IMR-90 (cell line): ENCODE measurements around the gene DISC1. TPM values are rescaled to one million over a fixed set of nuclear protein-coding genes. Genes with fewer than 3 reads are reported as not detected.

Experiments
- ATAC-seq: fragments of 200-7000 bp; cut with Tn5 transposase; 2 replicates; pipeline ENCODE4 v1.9.1; 2020; ENCODE audit warnings: low read depth, mild to moderate bottlenecking, moderate library complexity
- BruUV-seq: library from RNA; stranded (reverse); fragments of 400-500 nt; replicated peaks from 2 replicates; lab custom pipeline; 2021; lab: Mats Ljungman, UMichigan
- CTCF ChIA-PET: fragments of 300-600 bp; formaldehyde crosslinking; extraction: SDS; loops from one replicate; lab custom pipeline; 2021; ENCODE audit warnings: antibody characterized with exemption; lab: Yijun Ruan, JAX
- POLR2A ChIA-PET: fragments of 300-600 bp; sonication (Branson Sonifier 250); formaldehyde crosslinking; loops from one replicate; lab custom pipeline; 2022; ENCODE audit warnings: antibody characterized with exemption; ENCODE audit not compliant: unreplicated experiment; lab: Charles Lee
- DNase-seq: peaks from one replicate; pipeline ENCODE4 v3.0.0; 2013
- H2AFZ ChIP-seq: replicated peaks from 2 replicates; pipeline ENCODE3; 2013; ENCODE audit warnings: low read length, mild to moderate bottlenecking; ENCODE audit not compliant: poor library complexity
- H2AK5ac ChIP-seq: 2 replicates; pipeline ENCODE4 v1.6.1; 2013; ENCODE audit warnings: low read depth, low read length, inconsistent platforms
- H2AK9ac ChIP-seq: replicated peaks from 2 replicates; pipeline ENCODE3; 2013; ENCODE audit warnings: mild to moderate bottlenecking, low read depth, low read length, moderate library complexity; ENCODE audit not compliant: poor library complexity
- H2BK120ac ChIP-seq: 2 replicates; pipeline ENCODE4 v1.6.1; 2013; ENCODE audit warnings: low read depth, low read length, inconsistent platforms
- H2BK15ac ChIP-seq: 3 replicates; pipeline ENCODE4 v1.6.1; 2013; ENCODE audit warnings: low read depth, low read length, inconsistent platforms
- H2BK20ac ChIP-seq: 2 replicates; pipeline ENCODE4 v1.6.1; 2013; ENCODE audit warnings: low read depth, mild to moderate bottlenecking, inconsistent platforms, low read length, moderate library complexity
- H2BK5ac ChIP-seq: 2 replicates; pipeline ENCODE4 v1.6.1; 2013; ENCODE audit warnings: mild to moderate bottlenecking, low read depth, low read length, inconsistent platforms; ENCODE audit not compliant: poor library complexity, severe bottlenecking
- H3K14ac ChIP-seq: replicated peaks from 2 replicates; pipeline ENCODE4 v1.6.1; 2013; ENCODE audit warnings: low read depth, low read length, inconsistent platforms
- H3K18ac ChIP-seq: 2 replicates; pipeline ENCODE4 v1.6.1; 2013; ENCODE audit warnings: low read depth, low read length, control low read depth
- H3K23ac ChIP-seq: 2 replicates; pipeline ENCODE4 v1.6.1; 2013; ENCODE audit warnings: low read depth, low read length, inconsistent platforms
- H3K27ac ChIP-seq: 2 replicates; pipeline ENCODE4 v1.5.1; 2013; ENCODE audit warnings: mild to moderate bottlenecking, control low read depth, low read length; ENCODE audit not compliant: insufficient read depth
- H3K27me3 ChIP-seq: 2 replicates; pipeline ENCODE4 v1.6.1; 2013; ENCODE audit warnings: low read length; ENCODE audit not compliant: control insufficient read depth, insufficient read depth
- H3K36me3 ChIP-seq: 2 replicates; pipeline ENCODE4 v1.6.1; 2013; ENCODE audit warnings: low read length, mixed read lengths; ENCODE audit not compliant: control insufficient read depth, insufficient read depth
- H3K4ac ChIP-seq: 2 replicates; pipeline ENCODE4 v1.6.1; 2013; ENCODE audit warnings: low read depth, low read length, inconsistent platforms
- H3K4me1 ChIP-seq: 2 replicates; pipeline ENCODE4 v1.6.1; 2013; ENCODE audit warnings: low read length, mixed read lengths; ENCODE audit not compliant: control insufficient read depth, insufficient read depth
- H3K4me2 ChIP-seq: 2 replicates; pipeline ENCODE4 v1.6.1; 2013; ENCODE audit warnings: low read depth, mild to moderate bottlenecking, control low read depth, low read length, moderate library complexity
- H3K4me3 ChIP-seq: 2 replicates; pipeline ENCODE4 v1.5.1; 2013; ENCODE audit warnings: low read depth, mild to moderate bottlenecking, control low read depth, low read length, moderate library complexity; ENCODE audit not compliant: insufficient read depth
- H3K56ac ChIP-seq: 2 replicates; pipeline ENCODE4 v1.6.1; 2013; ENCODE audit warnings: low read length, inconsistent platforms; ENCODE audit not compliant: insufficient read depth; ENCODE audit errors: extremely low read depth
- H3K79me1 ChIP-seq, 2 experiments: 2 replicates each; pipeline ENCODE4 v1.6.1; 2013; ENCODE audit warnings: low read length in 2 of 2, inconsistent platforms in 1 of 2, low read depth in 1 of 2
- H3K9ac ChIP-seq: 2 replicates; pipeline ENCODE4 v1.6.1; 2013; ENCODE audit warnings: low read depth, low read length, control low read depth
- H3K9me1 ChIP-seq: 2 replicates; pipeline ENCODE4 v1.6.1; 2013; ENCODE audit warnings: low read length, inconsistent platforms; ENCODE audit not compliant: insufficient read depth
- H3K9me3 ChIP-seq: 2 replicates; pipeline ENCODE4 v1.6.1; 2013; ENCODE audit warnings: low read length; ENCODE audit not compliant: control insufficient read depth, insufficient read depth
- H4K20me1 ChIP-seq: 2 replicates; pipeline ENCODE4 v1.6.1; 2013; ENCODE audit warnings: low read length, inconsistent platforms; ENCODE audit not compliant: insufficient read depth
- H4K5ac ChIP-seq: 2 replicates; pipeline ENCODE4 v1.6.1; 2013; ENCODE audit warnings: mild to moderate bottlenecking, low read depth, low read length, control low read depth
- H4K8ac ChIP-seq, 2 experiments: 2 replicates each; pipeline ENCODE4 v1.6.1; 2013; ENCODE audit warnings: low read depth in 2 of 2, low read length in 2 of 2, control low read depth in 1 of 2, inconsistent platforms in 1 of 2
- H4K91ac ChIP-seq: 2 replicates; pipeline ENCODE4 v1.6.1; 2013; ENCODE audit warnings: low read depth, low read length, inconsistent platforms; ENCODE audit not compliant: insufficient read depth
- BHLHE40 ChIP-seq: fragments of 150-350 bp; IDR thresholded peaks from 2 replicates; pipeline ENCODE4 v1.6.1; 2016; ENCODE audit warnings: mild to moderate bottlenecking, low read depth, low read length
- CEBPB ChIP-seq: IDR thresholded peaks from 2 replicates; pipeline ENCODE4 v1.6.1; 2012; ENCODE audit warnings: low read depth, low read length, improper control_type of control experiment
- CHD1 ChIP-seq: IDR thresholded peaks from 2 replicates; pipeline ENCODE4 v1.6.1; 2012; ENCODE audit warnings: low read depth, low read length, improper control_type of control experiment
- CTCF ChIP-seq: conservative IDR thresholded peaks from 2 replicates; pipeline ENCODE4 v1.5.1; 2012; ENCODE audit warnings: mild to moderate bottlenecking, low read depth, low read length, improper control_type of control experiment
- ELK1 ChIP-seq: fragments of 150-350 bp; IDR thresholded peaks from 2 replicates; pipeline ENCODE4 v1.6.1; 2016; ENCODE audit warnings: low read depth, mild to moderate bottlenecking, low read length, moderate library complexity, borderline replicate concordance
- FOS ChIP-seq: fragments of 150-350 bp; IDR thresholded peaks from 2 replicates; pipeline ENCODE4 v1.6.1; 2016; ENCODE audit warnings: low read depth, low read length
- MAFK ChIP-seq: IDR thresholded peaks from 2 replicates; pipeline ENCODE4 v1.6.1; 2012; ENCODE audit warnings: low read depth, low read length, improper control_type of control experiment
- MAZ ChIP-seq: IDR thresholded peaks from 2 replicates; pipeline ENCODE4 v1.6.1; 2012; ENCODE audit warnings: low read depth, mild to moderate bottlenecking, low read length, improper control_type of control experiment, moderate library complexity, borderline replicate concordance
- MXI1 ChIP-seq: IDR thresholded peaks from 2 replicates; pipeline ENCODE4 v1.6.1; 2012; ENCODE audit warnings: low read depth, mild to moderate bottlenecking, low read length, moderate library complexity, borderline replicate concordance
- NFE2L2 ChIP-seq: fragments of 150-350 bp; IDR thresholded peaks from 2 replicates; pipeline ENCODE4 v1.6.1; 2016; ENCODE audit warnings: low read depth, mild to moderate bottlenecking, low read length
- RAD21 ChIP-seq: IDR thresholded peaks from 2 replicates; pipeline ENCODE4 v1.6.1; 2012; ENCODE audit warnings: low read length, improper control_type of control experiment
- RCOR1 ChIP-seq: IDR thresholded peaks from 2 replicates; pipeline ENCODE4 v1.6.1; 2012; ENCODE audit warnings: mild to moderate bottlenecking, low read length, improper control_type of control experiment; ENCODE audit not compliant: insufficient replicate concordance
- RFX5 ChIP-seq: IDR thresholded peaks from 2 replicates; pipeline ENCODE4 v1.8.0; 2012; ENCODE audit warnings: low read depth, mild to moderate bottlenecking, low read length, moderate library complexity
- SMC3 ChIP-seq: fragments of 150-350 bp; IDR thresholded peaks from 2 replicates; pipeline ENCODE4 v1.6.1; 2016; ENCODE audit warnings: low read depth, mild to moderate bottlenecking, antibody characterized with exemption, low read length, moderate library complexity
- USF2 ChIP-seq: fragments of 150-350 bp; IDR thresholded peaks from 2 replicates; pipeline ENCODE4 v1.6.1; 2017; ENCODE audit warnings: mild to moderate bottlenecking, antibody characterized with exemption, low read length, low read depth
- dilution Hi-C: fragments of 300-500 bp; cut with HindIII; formaldehyde crosslinking; loops from one replicate; pipeline ENCODE4 v1.14.3; 2018; ENCODE audit warnings: low sequenced_read_pairs; ENCODE audit not compliant: unreplicated experiment
- in situ Hi-C: fragments of 300-500 bp; cut with MboI; formaldehyde crosslinking; loops from 3 replicates; pipeline ENCODE4 v1.14.3; 2019; ENCODE audit warnings: low sequenced_read_pairs, inconsistent platforms, mixed read lengths
- intact Hi-C: fragments of 100-400 bp; cut with micrococcal nuclease; formaldehyde crosslinking; loops from 2 replicates; pipeline ENCODE4 v1.10.0; 2022
- polyA plus RNA-seq, 3 experiments: library from polyadenylated mRNA; depleted of rRNA; stranded (reverse); fragments of >200 nt; gene quantifications; 2 replicates each; pipeline ENCODE4 v1.2.3, GENCODE V29; 2012; ENCODE audit warnings: low replicate concordance in 1 of 3
- total RNA-seq: library from RNA; depleted of rRNA; stranded (reverse); fragments of >200 nt; gene quantifications from 2 replicates; pipeline ENCODE4 v1.2.3, GENCODE V29; 2012

Gene DISC1
- total and polyA plus RNA-seq, 2 of the 4 experiments (the other 2 are of a cell fraction), result 2.2 to 7.0 TPM

GRCh38 chr1:231668826-231669225 lies 42.2 kb downstream of the DISC1 start:
- Histone ChIP-seq H2AK5ac (no peak overlapping the region), H3K4me2 (no peak overlapping the region), H3K79me1 (0 out of 4 replicates have a peak, but pooled peaks cover 0 to 7% of the 10 kb centered on the region in 2 experiments), H2BK5ac (no peak overlapping the region), H3K4ac (no peak overlapping the region), H4K5ac (no peak overlapping the region), H3K9me1 (peaks cover 3% of the 10 kb centered on the region; the same call in 1 of the 2 replicates), H3K14ac (no peak overlapping the region), H3K4me1 (peaks cover 3% of the 10 kb centered on the region), H2AK9ac (no peak overlapping the region), H4K20me1 (no peaks in the 10 kb centered on the region), H3K27ac (no peak overlapping the region), H3K4me3 (no peak overlapping the region), H3K56ac (no peak overlapping the region), H3K9me3 (no peaks in the 10 kb centered on the region), H3K36me3 (no peaks in the 10 kb centered on the region), H3K27me3 (no peaks in the 10 kb centered on the region), H4K8ac (no peak overlapping the region), H3K18ac (no peak overlapping the region), H3K9ac (no peak overlapping the region), H2BK20ac (no peak overlapping the region), H4K91ac (no peak overlapping the region), H3K23ac (no peak overlapping the region), H2AFZ (no peak overlapping the region), H2BK120ac (no peak overlapping the region), H2BK15ac (no peak overlapping the region)
- ATAC-seq, result no peak
- ChIA-PET POLR2A (no interaction called here), CTCF (no interaction called here)
- no TSS peak for BruUV-seq
- TF ChIP-seq MAZ (no peak), USF2 (no peak), RFX5 (no peak), RAD21 (no peak), CEBPB (no peak), NFE2L2 (no peak), MAFK (no peak), FOS (no peak), CTCF (no peak), CHD1 (no peak), BHLHE40 (no peak), SMC3 (no peak), ELK1 (no peak), MXI1 (no peak), RCOR1 (no peak)
- in situ Hi-C loops, result no loop called here
- intact Hi-C loops, result no loop called here
- dilution Hi-C loops, result no loop called here
- DNase-seq, result no peak
